Parathyroid adenoma (tissue), 2 donors: ENCODE measurements around the gene ACTR3.

Experiments used
- H2AFZ ChIP-seq: fragments of 300-600 bp; sonication (generic); one replicate; pipeline ENCODE4 v1.7.0; 2017; ENCODE audit warnings: antibody characterized with exemption, mild to moderate bottlenecking
- H3K27ac ChIP-seq: fragments of 300-600 bp; sonication (generic); one replicate; pipeline ENCODE4 v1.7.0; 2017
- H3K27me3 ChIP-seq: fragments of 300-600 bp; sonication (generic); one replicate; pipeline ENCODE4 v1.7.0; 2017; ENCODE audit warnings: low read length; ENCODE audit not compliant: control insufficient read depth, insufficient read depth
- H3K36me3 ChIP-seq: fragments of 300-600 bp; sonication (generic); one replicate; pipeline ENCODE4 v1.7.0; 2017; ENCODE audit warnings: low read length; ENCODE audit not compliant: control insufficient read depth, insufficient read depth
- H3K4me1 ChIP-seq: fragments of 300-600 bp; sonication (generic); one replicate; pipeline ENCODE4 v1.7.0; 2017; ENCODE audit warnings: control low read depth
- H3K4me2 ChIP-seq: fragments of 300-600 bp; sonication (generic); one replicate; pipeline ENCODE4 v1.7.0; 2017; ENCODE audit warnings: low read length
- H3K4me3 ChIP-seq: fragments of 300-600 bp; sonication (generic); one replicate; pipeline ENCODE4 v1.7.0; 2017; ENCODE audit warnings: low read depth, low read length
- H3K79me2 ChIP-seq: fragments of 300-600 bp; sonication (generic); one replicate; pipeline ENCODE4 v1.7.0; 2017; ENCODE audit warnings: control low read depth
- H3K9ac ChIP-seq: fragments of 300-600 bp; sonication (generic); one replicate; pipeline ENCODE4 v1.7.0; 2017; ENCODE audit warnings: mild to moderate bottlenecking
- H3K9me3 ChIP-seq: fragments of 300-600 bp; sonication (generic); one replicate; pipeline ENCODE4 v1.7.0; 2017; ENCODE audit warnings: low read length; ENCODE audit not compliant: control insufficient read depth
- CTCF ChIP-seq: fragments of 300-600 bp; sonication (generic); IDR thresholded peaks from one replicate; pipeline ENCODE4 v1.7.0; 2017; ENCODE audit warnings: antibody characterized with exemption, mild to moderate bottlenecking
- donor health status: primary hyperparathyroidism.

The ACTR3 gene

DNA sequence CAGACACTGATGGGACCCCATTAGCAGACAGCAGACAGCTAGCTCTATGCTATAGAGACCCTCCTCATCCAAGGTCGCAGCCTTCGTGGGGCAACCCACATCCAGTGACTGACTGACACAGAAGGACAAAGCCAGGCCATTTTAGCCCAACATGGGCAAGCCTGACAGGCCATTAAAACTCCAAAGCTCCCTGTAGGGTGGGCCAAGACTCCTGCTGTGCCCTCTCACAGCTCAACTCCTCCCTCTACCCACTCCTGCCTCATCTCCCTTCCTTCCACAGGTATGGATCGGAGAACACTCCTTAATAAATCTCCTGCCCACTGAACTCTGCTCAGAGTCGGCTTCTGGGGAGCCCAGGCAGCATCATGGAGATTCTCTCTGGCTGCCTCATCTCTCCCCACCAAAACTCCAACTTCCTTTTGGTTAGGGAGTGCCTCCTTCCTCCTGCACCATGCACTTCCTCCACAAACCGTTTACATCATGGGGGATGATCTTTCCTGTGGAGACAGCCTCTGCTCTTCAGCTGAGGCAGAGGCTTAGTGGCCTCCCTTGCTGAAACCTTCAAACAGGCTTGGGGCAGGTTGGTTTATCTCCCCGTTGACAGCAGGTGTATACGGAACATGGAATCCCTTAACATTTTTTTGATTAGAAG is 86.5 kb downstream of the ACTR3 start:
- Histone ChIP-seq H3K4me2 (no peak overlapping the region), H3K36me3 (no peaks in the 10 kb centered on the region), H3K27ac (no peak overlapping the region), H3K9me3 (no peaks in the 10 kb centered on the region), H3K79me2 (no peaks in the 10 kb centered on the region), H3K27me3 (no peaks in the 10 kb centered on the region), H2AFZ (no peak overlapping the region), H3K4me1 (no peaks in the 10 kb centered on the region), H3K4me3 (no peak overlapping the region), H3K9ac (no peak overlapping the region)
- no peak for TF ChIP-seq CTCF

GRCh38 chr2:113977060-113977659 is 87.3 kb downstream of the ACTR3 start:
- no peaks in the 10 kb centered on the region for H3K27me3 ChIP-seq
- H2AFZ ChIP-seq = no peak overlapping the region
- H3K4me2 ChIP-seq = no peak overlapping the region
- no peaks in the 10 kb centered on the region for H3K4me1 ChIP-seq
- H3K27ac ChIP-seq = no peak overlapping the region
- no peaks in the 10 kb centered on the region for H3K79me2 ChIP-seq
- no peak overlapping the region for H3K9ac ChIP-seq
- H3K4me3 ChIP-seq = no peak overlapping the region
- H3K36me3 ChIP-seq = no peaks in the 10 kb centered on the region
- TF ChIP-seq CTCF = no peak
- H3K9me3 ChIP-seq = no peaks in the 10 kb centered on the region

- Histone ChIP-seq H3K9ac (no peak overlapping the region), H3K4me3 (no peak overlapping the region), H3K36me3 (no peaks in the 10 kb centered on the region), H3K27ac (no peak overlapping the region), H3K4me2 (no peak overlapping the region), H3K27me3 (no peaks in the 10 kb centered on the region), H3K79me2 (no peaks in the 10 kb centered on the region), H2AFZ (no peak overlapping the region), H3K9me3 (no peaks in the 10 kb centered on the region), H3K4me1 (no peaks in the 10 kb centered on the region)
- no peak for TF ChIP-seq CTCF
These were observed 88.0 kb downstream of the ACTR3 start for GRCh38 chr2:113977660-113978523.

DNA sequence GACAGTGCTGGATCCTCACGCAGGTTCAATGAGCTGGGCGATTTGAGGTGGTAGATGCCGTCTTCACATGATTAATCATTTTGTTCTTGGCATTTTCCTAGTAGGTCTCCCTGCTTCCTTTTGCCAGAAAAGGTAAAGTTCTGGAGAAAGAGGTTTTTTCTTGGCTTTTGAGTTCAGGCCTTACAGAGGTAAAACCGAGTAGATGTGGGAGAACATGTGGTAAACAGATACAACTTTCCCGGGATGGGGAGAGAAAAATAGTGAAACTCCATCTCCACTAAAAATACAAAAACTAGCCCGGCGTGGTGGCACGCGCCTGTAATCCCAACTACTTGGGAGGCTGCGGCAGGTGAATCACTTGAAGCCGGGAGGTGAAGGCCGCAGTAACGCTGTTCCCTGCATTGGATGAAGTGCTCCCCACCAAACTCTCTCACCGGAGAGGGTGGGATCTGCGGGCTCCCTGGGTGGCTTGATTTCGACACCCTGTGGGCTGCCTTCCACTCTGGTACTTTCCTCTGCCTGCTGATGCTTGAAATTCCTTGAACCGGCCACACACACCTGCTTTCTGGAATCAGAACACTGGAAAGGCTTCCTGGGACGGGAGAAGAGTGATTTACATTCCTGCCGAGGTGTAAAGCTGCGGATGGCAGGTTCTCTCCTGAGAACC is 88.8 kb downstream of the ACTR3 start:
- no peaks in the 10 kb centered on the region for H3K79me2 ChIP-seq
- no peak overlapping the region for H3K4me3 ChIP-seq
- no peaks in the 10 kb centered on the region for H3K36me3 ChIP-seq
- TF ChIP-seq CTCF = no peak
- no peaks in the 10 kb centered on the region for H3K9me3 ChIP-seq
- no peaks in the 10 kb centered on the region for H3K27me3 ChIP-seq
- no peak overlapping the region for H3K4me2 ChIP-seq
- no peak overlapping the region for H2AFZ ChIP-seq
- no peaks in the 10 kb centered on the region for H3K4me1 ChIP-seq
- no peak overlapping the region for H3K27ac ChIP-seq
- no peak overlapping the region for H3K9ac ChIP-seq
